ENCODE measurements around the gene WNK2.
A peak's percentile ranks its signal among the peaks of the same experiment; 100 is the strongest.

The WNK2 gene

DNA sequence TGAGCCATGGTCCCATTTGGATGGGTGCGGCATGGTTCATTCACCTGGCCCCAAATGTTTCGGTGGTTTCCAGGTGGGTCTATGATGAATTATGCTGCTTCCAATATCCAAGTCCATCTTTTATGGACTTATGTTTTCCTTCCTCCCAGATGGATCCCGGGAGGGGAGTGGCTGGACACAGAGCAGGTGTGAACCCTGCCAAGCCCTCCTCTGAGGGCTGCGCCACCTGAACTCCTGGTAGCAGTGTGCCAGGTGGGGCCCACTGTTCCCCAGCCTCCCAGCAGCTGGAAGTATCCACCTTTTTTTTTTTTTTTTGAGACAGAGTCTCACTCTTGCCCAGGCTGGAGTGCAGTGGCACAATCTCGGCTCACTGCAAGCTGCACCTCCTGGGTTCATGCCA lies 42.9 kb downstream of the WNK2 start:
- Histone ChIP-seq H3K4me1 (ENCODE audit: control insufficient read depth in 2 of 2, insufficient read depth in 1 of 2, low read depth in 1 of 2, low read length in 2 of 2) (peaks cover 0 to 5% of the 10 kb centered on the region in 2 donors), H3K14ac (ENCODE audit: low read length) (no peak overlapping the region), H2AFZ (ENCODE audit: low read length) (no peak overlapping the region), H3K9me3 (replicated peaks in 1 of 2; ENCODE audit: control insufficient read depth in 2 of 2, insufficient read depth in 1 of 2, low read depth in 1 of 2, low read length in 2 of 2) (no peaks in the 10 kb centered on the region), H2BK5ac (ENCODE audit: low read length) (no peak overlapping the region), H2BK12ac (ENCODE audit: low read length) (no peak overlapping the region), H3K27me3 (ENCODE audit: control insufficient read depth in 3 of 3, insufficient read depth in 3 of 3, low read depth in 1 of 3, low read length in 3 of 3) (no peaks in the 10 kb centered on the region), H3K36me3 (replicated peaks in 1 of 2; ENCODE audit: control insufficient read depth in 2 of 2, insufficient read depth in 2 of 2, low read length in 2 of 2) (no peaks in the 10 kb centered on the region), H3K4me3 (ENCODE audit: low read length in 2 of 2) (no peak overlapping the region), H3K9ac (ENCODE audit: low read depth, low read length, poor library complexity) (no peak overlapping the region), H3K4me2 (ENCODE audit: insufficient read depth, low read length, poor library complexity, severe bottlenecking) (no peak overlapping the region), H3K4ac (ENCODE audit: low read length) (no peak overlapping the region), H4K91ac (ENCODE audit: low read depth, low read length, poor library complexity) (no peak overlapping the region), H3K18ac (ENCODE audit: low read length) (no peak overlapping the region), H2AK5ac (ENCODE audit: low read depth, low read length) (no peak overlapping the region), H3K27ac (replicated peaks; ENCODE audit: low read length) (no peak overlapping the region), H3K23ac (ENCODE audit: low read depth, low read length, poor library complexity) (no peak overlapping the region), H2BK120ac (ENCODE audit: low read depth, low read length) (no peak overlapping the region), H3K79me1 (ENCODE audit: low read depth, low read length) (no peaks in the 10 kb centered on the region), H4K8ac (ENCODE audit: low read depth, low read length) (no peak overlapping the region), H2BK15ac (ENCODE audit: low read length) (no peak overlapping the region)
- WGBS, 2 donors (ENCODE audit: extremely low coverage in 2 of 2, insufficient read length in 2 of 2, insufficient replicate concordance in 1 of 2), result no CpG with 5 or more reads among the region's 5 CpGs
- no peak for DNase-seq (ENCODE audit: low spot score)

DNA sequence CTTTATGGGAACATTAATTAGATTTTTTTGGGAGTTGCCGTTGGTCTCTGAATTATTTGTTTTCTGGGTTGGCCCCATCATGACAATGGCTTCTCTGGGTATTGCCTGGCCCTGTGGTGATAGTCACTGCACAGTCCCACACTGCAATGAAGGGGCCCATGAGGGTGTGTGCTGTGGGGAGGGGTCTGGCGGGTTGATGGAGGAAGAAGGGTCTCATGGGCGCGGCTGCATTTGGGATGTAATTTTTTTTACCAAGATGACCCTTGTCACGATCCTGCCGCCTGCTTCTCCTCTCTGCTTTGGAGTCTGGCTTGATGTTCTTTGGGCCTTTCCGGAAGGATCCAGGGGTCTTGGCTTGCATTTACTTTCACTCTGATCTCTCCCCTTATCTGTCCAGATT lies 44.1 kb downstream of the WNK2 start:
- Histone ChIP-seq H4K8ac (ENCODE audit: low read depth, low read length) (no peak overlapping the region), H2AFZ (ENCODE audit: low read length) (no peak overlapping the region), H3K9me3 (replicated peaks in 1 of 2; ENCODE audit: control insufficient read depth in 2 of 2, insufficient read depth in 1 of 2, low read depth in 1 of 2, low read length in 2 of 2) (no peaks in the 10 kb centered on the region), H2BK15ac (ENCODE audit: low read length) (no peak overlapping the region), H3K23ac (ENCODE audit: low read depth, low read length, poor library complexity) (no peak overlapping the region), H2BK12ac (ENCODE audit: low read length) (no peak overlapping the region), H2AK5ac (ENCODE audit: low read depth, low read length) (no peak overlapping the region), H3K14ac (ENCODE audit: low read length) (no peak overlapping the region), H3K4me3 (ENCODE audit: low read length in 2 of 2) (no peak overlapping the region), H3K4me2 (ENCODE audit: insufficient read depth, low read length, poor library complexity, severe bottlenecking) (no peak overlapping the region), H3K9ac (ENCODE audit: low read depth, low read length, poor library complexity) (no peak overlapping the region), H3K4me1 (ENCODE audit: control insufficient read depth in 2 of 2, insufficient read depth in 1 of 2, low read depth in 1 of 2, low read length in 2 of 2) (peaks cover 0 to 8% of the 10 kb centered on the region in 2 donors), H3K27me3 (ENCODE audit: control insufficient read depth in 3 of 3, insufficient read depth in 3 of 3, low read depth in 1 of 3, low read length in 3 of 3) (no peaks in the 10 kb centered on the region), H3K18ac (ENCODE audit: low read length) (no peak overlapping the region), H3K27ac (replicated peaks; ENCODE audit: low read length) (no peak overlapping the region), H3K4ac (ENCODE audit: low read length) (no peak overlapping the region), H3K79me1 (ENCODE audit: low read depth, low read length) (no peaks in the 10 kb centered on the region), H4K91ac (ENCODE audit: low read depth, low read length, poor library complexity) (no peak overlapping the region), H3K36me3 (replicated peaks in 1 of 2; ENCODE audit: control insufficient read depth in 2 of 2, insufficient read depth in 2 of 2, low read length in 2 of 2) (no peaks in the 10 kb centered on the region), H2BK120ac (ENCODE audit: low read depth, low read length) (no peak overlapping the region), H2BK5ac (ENCODE audit: low read length) (no peak overlapping the region)
- no CpG with 5 or more reads among the region's 7 CpGs for WGBS, 2 donors (ENCODE audit: extremely low coverage in 2 of 2, insufficient read length in 2 of 2, insufficient replicate concordance in 1 of 2)
- DNase-seq (ENCODE audit: low spot score), result no peak

DNA sequence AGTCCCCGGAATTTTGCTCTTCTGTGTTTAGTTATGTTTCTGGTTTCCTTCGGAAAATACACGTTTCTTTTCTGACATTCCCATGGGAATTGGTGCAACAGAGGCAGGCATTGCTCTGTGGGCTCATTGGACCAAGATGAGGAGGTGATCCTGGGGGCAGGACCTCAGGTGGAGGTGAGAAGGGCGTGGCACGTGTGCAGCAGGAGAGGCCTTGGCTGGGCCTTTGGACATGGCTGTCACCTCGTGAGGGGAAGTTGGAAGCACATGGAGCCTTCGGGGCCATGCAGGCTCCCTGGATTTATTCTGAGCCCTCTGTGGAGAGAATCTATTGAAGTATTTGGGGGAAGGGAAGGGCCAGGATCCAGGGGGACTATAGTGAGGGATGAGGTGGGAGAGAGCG lies 44.5 kb downstream of the WNK2 start:
- Histone ChIP-seq H2BK5ac (ENCODE audit: low read length) (no peak overlapping the region), H3K4me2 (ENCODE audit: insufficient read depth, low read length, poor library complexity, severe bottlenecking) (no peak overlapping the region), H3K4ac (ENCODE audit: low read length) (no peak overlapping the region), H2AFZ (ENCODE audit: low read length) (no peak overlapping the region), H2BK12ac (ENCODE audit: low read length) (no peak overlapping the region), H3K4me1 (ENCODE audit: control insufficient read depth in 2 of 2, insufficient read depth in 1 of 2, low read depth in 1 of 2, low read length in 2 of 2) (peaks cover 0 to 8% of the 10 kb centered on the region in 2 donors), H4K8ac (ENCODE audit: low read depth, low read length) (no peak overlapping the region), H3K23ac (ENCODE audit: low read depth, low read length, poor library complexity) (no peak overlapping the region), H2AK5ac (ENCODE audit: low read depth, low read length) (no peak overlapping the region), H2BK120ac (ENCODE audit: low read depth, low read length) (no peak overlapping the region), H3K79me1 (ENCODE audit: low read depth, low read length) (no peaks in the 10 kb centered on the region), H3K14ac (ENCODE audit: low read length) (no peak overlapping the region), H3K9ac (ENCODE audit: low read depth, low read length, poor library complexity) (no peak overlapping the region), H3K18ac (ENCODE audit: low read length) (no peak overlapping the region), H3K4me3 (ENCODE audit: low read length in 2 of 2) (no peak overlapping the region), H3K9me3 (replicated peaks in 1 of 2; ENCODE audit: control insufficient read depth in 2 of 2, insufficient read depth in 1 of 2, low read depth in 1 of 2, low read length in 2 of 2) (no peaks in the 10 kb centered on the region), H4K91ac (ENCODE audit: low read depth, low read length, poor library complexity) (no peak overlapping the region), H2BK15ac (ENCODE audit: low read length) (no peak overlapping the region), H3K36me3 (replicated peaks in 1 of 2; ENCODE audit: control insufficient read depth in 2 of 2, insufficient read depth in 2 of 2, low read length in 2 of 2) (no peaks in the 10 kb centered on the region), H3K27me3 (ENCODE audit: control insufficient read depth in 3 of 3, insufficient read depth in 3 of 3, low read depth in 1 of 3, low read length in 3 of 3) (no peaks in the 10 kb centered on the region), H3K27ac (replicated peaks; ENCODE audit: low read length) (no peak overlapping the region)
- no CpG with 5 or more reads among the region's 8 CpGs for WGBS, 2 donors (ENCODE audit: extremely low coverage in 2 of 2, insufficient read length in 2 of 2, insufficient replicate concordance in 1 of 2)
- DNase-seq (ENCODE audit: low spot score), result no peak

DNA sequence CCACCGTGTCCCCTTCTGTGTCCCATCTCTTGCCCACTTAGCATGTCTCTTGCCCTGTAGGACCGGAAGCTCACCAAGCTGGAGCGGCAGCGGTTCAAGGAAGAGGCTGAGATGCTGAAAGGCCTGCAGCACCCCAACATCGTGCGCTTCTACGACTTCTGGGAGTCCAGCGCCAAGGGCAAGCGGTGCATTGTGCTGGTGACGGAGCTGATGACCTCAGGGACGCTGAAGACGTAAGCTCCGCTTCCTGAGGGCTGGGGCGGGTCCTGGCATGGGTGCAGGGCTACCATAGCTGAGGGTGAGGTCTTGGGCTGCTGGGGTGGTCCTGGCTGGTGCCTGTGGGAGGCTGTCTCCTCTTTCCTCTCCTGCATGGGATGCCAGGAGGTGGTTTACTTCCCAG lies 45.7 kb downstream of the WNK2 start:
- H3K4me1 ChIP-seq (ENCODE audit: control insufficient read depth in 2 of 2, insufficient read depth in 1 of 2, low read depth in 1 of 2, low read length in 2 of 2), result peaks cover 0 to 2% of the 10 kb centered on the region in 2 donors
- peak overlapping the region in 1 of 2 donors; percentile 51 for H3K4me3 ChIP-seq (ENCODE audit: low read length in 2 of 2)
- DNase-seq (ENCODE audit: low spot score), result no peak
- no peak overlapping the region for H2AFZ ChIP-seq (ENCODE audit: low read length)
- peak overlapping the region; percentile 39 for H3K18ac ChIP-seq (ENCODE audit: low read length)
- H2BK5ac ChIP-seq (ENCODE audit: low read length), result no peak overlapping the region
- H3K27me3 ChIP-seq (ENCODE audit: control insufficient read depth in 3 of 3, insufficient read depth in 3 of 3, low read depth in 1 of 3, low read length in 3 of 3), result no peaks in the 10 kb centered on the region
- no peak overlapping the region for H4K8ac ChIP-seq (ENCODE audit: low read depth, low read length)
- H3K36me3 ChIP-seq (replicated peaks in 1 of 2; ENCODE audit: control insufficient read depth in 2 of 2, insufficient read depth in 2 of 2, low read length in 2 of 2), result peaks cover 0 to under 1% of the 10 kb centered on the region in 2 donors
- H3K23ac ChIP-seq (ENCODE audit: low read depth, low read length, poor library complexity), result peak overlapping the region; percentile 80
- H3K4ac ChIP-seq (ENCODE audit: low read length), result no peak overlapping the region
- no peaks in the 10 kb centered on the region for H3K9me3 ChIP-seq (replicated peaks in 1 of 2; ENCODE audit: control insufficient read depth in 2 of 2, insufficient read depth in 1 of 2, low read depth in 1 of 2, low read length in 2 of 2)
- no peaks in the 10 kb centered on the region for H3K79me1 ChIP-seq (ENCODE audit: low read depth, low read length)
- no CpG with 5 or more reads among the region's 14 CpGs for WGBS, 2 donors (ENCODE audit: extremely low coverage in 2 of 2, insufficient read length in 2 of 2, insufficient replicate concordance in 1 of 2)
- H2BK12ac ChIP-seq (ENCODE audit: low read length), result peak overlapping the region; percentile 30
- no peak overlapping the region for H4K91ac ChIP-seq (ENCODE audit: low read depth, low read length, poor library complexity)
- H3K14ac ChIP-seq (ENCODE audit: low read length), result peak overlapping the region; percentile 90
- peak overlapping the region; percentile 26 for H2AK5ac ChIP-seq (ENCODE audit: low read depth, low read length)
- H3K27ac ChIP-seq (replicated peaks; ENCODE audit: low read length), result no peak overlapping the region
- no peak overlapping the region for H3K4me2 ChIP-seq (ENCODE audit: insufficient read depth, low read length, poor library complexity, severe bottlenecking)
- no peak overlapping the region for H3K9ac ChIP-seq (ENCODE audit: low read depth, low read length, poor library complexity)
- no peak overlapping the region for H2BK15ac ChIP-seq (ENCODE audit: low read length)
- H2BK120ac ChIP-seq (ENCODE audit: low read depth, low read length), result no peak overlapping the region

All from neuronal stem cell (in vitro differentiated cells).